ENCODE results near the gene TNRC18. TPM values are rescaled to one million over a fixed set of nuclear protein-coding genes. Genes with fewer than 3 reads are reported as not detected.
"Not testable (repeated sequence)": the region's sequence is repeated elsewhere in the genome, so short reads cannot be mapped to it uniquely, and the experiment has no call there.

The TNRC18 gene
- total and polyA plus RNA-seq, 4 donors: 2.3 to 37.1 (median 20.4) TPM

DNA sequence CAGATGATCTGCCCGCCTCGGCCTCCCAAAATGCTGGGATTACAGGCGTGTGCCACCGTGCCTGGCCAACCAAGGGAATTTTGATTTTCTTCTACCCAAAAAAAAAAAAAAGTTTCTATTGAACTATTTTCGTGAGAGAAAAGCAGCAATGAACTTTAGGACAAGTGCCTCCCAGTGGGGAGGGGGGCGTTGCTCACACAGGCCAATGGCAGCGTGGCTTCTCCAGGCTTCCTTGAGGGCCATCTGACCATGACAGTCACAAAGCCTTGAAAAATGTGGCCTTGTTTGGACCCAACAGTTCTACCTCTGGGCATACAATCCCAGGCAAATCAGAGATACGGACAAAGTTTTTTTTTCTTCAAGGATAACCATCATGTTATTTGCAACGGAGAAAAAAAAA, 56.0 kb downstream of the TNRC18 start:
- peaks cover 5 to 29% (median 22%) of the 10 kb centered on the region in 4 donors for H3K36me3 ChIP-seq (ENCODE audit: control insufficient read depth in 4 of 4, insufficient read depth in 3 of 4, low read depth in 1 of 4, low read length in 3 of 4)
- TF ChIP-seq RXRA (IDR thresholded peaks at IDR 0.05) (peak in 1 of 2 donors; percentile 28), HNF4G (IDR thresholded peaks at IDR 0.05) (no peak)
- peaks cover 0 to 3% (median 0%) of the 10 kb centered on the region in 4 donors for H3K4me1 ChIP-seq (ENCODE audit: control insufficient read depth in 4 of 4, insufficient read depth in 4 of 4, low read length in 3 of 4)
- H3K4me3 ChIP-seq (ENCODE audit: low read depth in 1 of 3, low read length in 3 of 3): no peak overlapping the region
- H3K9ac ChIP-seq (ENCODE audit: low read depth in 1 of 2, low read length in 2 of 2): no peak overlapping the region
- no peaks in the 10 kb centered on the region for H3K27me3 ChIP-seq (ENCODE audit: control insufficient read depth in 4 of 4, insufficient read depth in 4 of 4, low read length in 3 of 4)
- H3K9me3 ChIP-seq (ENCODE audit: control insufficient read depth in 4 of 4, low read length in 3 of 4): no peaks in the 10 kb centered on the region
- no peak for DNase-seq (ENCODE audit: low spot score)
- no peak overlapping the region for H3K27ac ChIP-seq (ENCODE audit: low read depth in 1 of 2, low read length in 2 of 2)
- WGBS: 70% methylated on average over 9 of the region's 9 CpGs

DNA sequence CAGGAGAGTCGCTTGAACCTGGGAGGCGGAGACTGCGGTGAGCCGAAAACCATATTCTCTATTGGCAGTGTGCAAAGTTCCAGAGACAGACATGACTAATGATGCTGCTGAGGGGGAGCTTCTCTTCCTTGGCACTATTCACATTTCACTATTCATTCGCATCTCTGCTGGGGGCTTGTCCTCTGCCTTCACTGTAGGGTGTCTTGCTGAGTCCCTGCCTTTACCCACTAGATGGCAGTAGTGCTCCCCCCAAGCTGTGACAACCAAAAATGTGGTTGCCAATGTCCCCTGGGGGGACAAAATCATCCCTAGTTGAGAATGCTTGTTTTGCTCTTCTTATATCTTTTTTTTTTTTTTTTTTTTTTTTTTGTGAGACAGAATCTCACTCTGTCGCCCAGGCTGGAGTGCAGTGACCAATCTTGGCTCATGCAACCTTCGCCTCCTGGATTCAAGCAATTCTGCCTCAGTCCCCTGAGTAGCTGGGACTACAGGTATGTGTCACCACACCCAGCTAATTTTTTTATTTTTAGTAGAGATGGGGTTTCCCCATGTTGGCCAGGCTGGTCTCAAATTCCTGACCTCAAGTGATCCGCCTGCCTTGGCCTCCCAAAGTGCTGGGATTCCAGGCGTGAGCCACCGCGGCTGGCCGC, 57.5 kb downstream of the TNRC18 start:
- peaks cover 10 to 27% (median 21%) of the 10 kb centered on the region in 4 donors for H3K36me3 ChIP-seq (ENCODE audit: control insufficient read depth in 4 of 4, insufficient read depth in 3 of 4, low read depth in 1 of 4, low read length in 3 of 4)
- peak; percentile 54 for DNase-seq (ENCODE audit: low spot score)
- not testable (repeated sequence) for H3K27ac ChIP-seq (ENCODE audit: low read depth in 1 of 2, low read length in 2 of 2); H3K27me3 ChIP-seq (ENCODE audit: control insufficient read depth in 4 of 4, insufficient read depth in 4 of 4, low read length in 3 of 4); H3K9me3 ChIP-seq (ENCODE audit: control insufficient read depth in 4 of 4, low read length in 3 of 4); H3K4me3 ChIP-seq (ENCODE audit: low read depth in 1 of 3, low read length in 3 of 3); H3K9ac ChIP-seq (ENCODE audit: low read depth in 1 of 2, low read length in 2 of 2); H3K4me1 ChIP-seq (ENCODE audit: control insufficient read depth in 4 of 4, insufficient read depth in 4 of 4, low read length in 3 of 4)
- 86% methylated on average over 12 of the region's 12 CpGs for WGBS
- TF ChIP-seq RAD21 (IDR thresholded peaks at IDR 0.05): peak; percentile 86 to 91
- TF ChIP-seq, protein P1, sequence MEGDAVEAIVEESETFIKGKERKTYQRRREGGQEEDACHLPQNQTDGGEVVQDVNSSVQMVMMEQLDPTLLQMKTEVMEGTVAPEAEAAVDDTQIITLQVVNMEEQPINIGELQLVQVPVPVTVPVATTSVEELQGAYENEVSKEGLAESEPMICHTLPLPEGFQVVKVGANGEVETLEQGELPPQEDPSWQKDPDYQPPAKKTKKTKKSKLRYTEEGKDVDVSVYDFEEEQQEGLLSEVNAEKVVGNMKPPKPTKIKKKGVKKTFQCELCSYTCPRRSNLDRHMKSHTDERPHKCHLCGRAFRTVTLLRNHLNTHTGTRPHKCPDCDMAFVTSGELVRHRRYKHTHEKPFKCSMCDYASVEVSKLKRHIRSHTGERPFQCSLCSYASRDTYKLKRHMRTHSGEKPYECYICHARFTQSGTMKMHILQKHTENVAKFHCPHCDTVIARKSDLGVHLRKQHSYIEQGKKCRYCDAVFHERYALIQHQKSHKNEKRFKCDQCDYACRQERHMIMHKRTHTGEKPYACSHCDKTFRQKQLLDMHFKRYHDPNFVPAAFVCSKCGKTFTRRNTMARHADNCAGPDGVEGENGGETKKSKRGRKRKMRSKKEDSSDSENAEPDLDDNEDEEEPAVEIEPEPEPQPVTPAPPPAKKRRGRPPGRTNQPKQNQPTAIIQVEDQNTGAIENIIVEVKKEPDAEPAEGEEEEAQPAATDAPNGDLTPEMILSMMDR (IDR thresholded peaks at IDR 0.05; ENCODE audit: low read depth, low read length, missing input control): peak; percentile 88

DNA sequence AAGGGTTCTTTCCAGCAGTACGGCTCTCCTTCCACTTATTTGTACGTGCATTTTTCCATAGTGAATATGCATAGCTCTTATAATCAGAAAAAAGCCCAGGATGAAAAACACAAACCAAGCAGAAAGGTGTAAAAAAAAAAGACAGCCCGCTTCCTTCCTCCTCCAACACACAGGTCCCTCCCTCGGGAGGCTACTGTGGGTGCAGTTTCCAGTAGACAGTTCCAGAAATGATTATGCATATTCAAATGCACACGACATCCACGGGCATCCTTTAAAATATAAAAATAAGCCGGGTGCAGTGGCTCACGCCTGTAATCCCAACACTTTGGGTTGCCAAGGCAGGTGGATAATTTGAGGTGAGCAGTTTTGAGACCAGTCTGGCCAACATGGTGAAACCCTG, 59.9 kb downstream of the TNRC18 start:
- Histone ChIP-seq H3K4me1 (ENCODE audit: control insufficient read depth in 4 of 4, insufficient read depth in 4 of 4, low read length in 3 of 4) (peaks cover 0 to 3% (median 0%) of the 10 kb centered on the region in 4 donors), H3K27ac (ENCODE audit: low read depth in 1 of 2, low read length in 2 of 2) (no peak overlapping the region), H3K36me3 (ENCODE audit: control insufficient read depth in 4 of 4, insufficient read depth in 3 of 4, low read depth in 1 of 4, low read length in 3 of 4) (peaks cover 10 to 30% (median 26%) of the 10 kb centered on the region in 4 donors), H3K9ac (ENCODE audit: low read depth in 1 of 2, low read length in 2 of 2) (no peak overlapping the region), H3K27me3 (ENCODE audit: control insufficient read depth in 4 of 4, insufficient read depth in 4 of 4, low read length in 3 of 4) (no peaks in the 10 kb centered on the region), H3K9me3 (ENCODE audit: control insufficient read depth in 4 of 4, low read length in 3 of 4) (no peaks in the 10 kb centered on the region), H3K4me3 (ENCODE audit: low read depth in 1 of 3, low read length in 3 of 3) (no peak overlapping the region)
- WGBS: 81% methylated on average over 8 of the region's 8 CpGs
- TF ChIP-seq JUND (IDR thresholded peaks at IDR 0.05): no peak
- TF ChIP-seq EGR1 (IDR thresholded peaks at IDR 0.05; ENCODE audit: low read depth in 2 of 2): no peak
- no peak for TF ChIP-seq RXRA (IDR thresholded peaks at IDR 0.05)
- no peak for TF ChIP-seq NR2F2 (IDR thresholded peaks at IDR 0.05)
- no peak for TF ChIP-seq FOXA2 (IDR thresholded peaks at IDR 0.05)
- TF ChIP-seq, protein P2, sequence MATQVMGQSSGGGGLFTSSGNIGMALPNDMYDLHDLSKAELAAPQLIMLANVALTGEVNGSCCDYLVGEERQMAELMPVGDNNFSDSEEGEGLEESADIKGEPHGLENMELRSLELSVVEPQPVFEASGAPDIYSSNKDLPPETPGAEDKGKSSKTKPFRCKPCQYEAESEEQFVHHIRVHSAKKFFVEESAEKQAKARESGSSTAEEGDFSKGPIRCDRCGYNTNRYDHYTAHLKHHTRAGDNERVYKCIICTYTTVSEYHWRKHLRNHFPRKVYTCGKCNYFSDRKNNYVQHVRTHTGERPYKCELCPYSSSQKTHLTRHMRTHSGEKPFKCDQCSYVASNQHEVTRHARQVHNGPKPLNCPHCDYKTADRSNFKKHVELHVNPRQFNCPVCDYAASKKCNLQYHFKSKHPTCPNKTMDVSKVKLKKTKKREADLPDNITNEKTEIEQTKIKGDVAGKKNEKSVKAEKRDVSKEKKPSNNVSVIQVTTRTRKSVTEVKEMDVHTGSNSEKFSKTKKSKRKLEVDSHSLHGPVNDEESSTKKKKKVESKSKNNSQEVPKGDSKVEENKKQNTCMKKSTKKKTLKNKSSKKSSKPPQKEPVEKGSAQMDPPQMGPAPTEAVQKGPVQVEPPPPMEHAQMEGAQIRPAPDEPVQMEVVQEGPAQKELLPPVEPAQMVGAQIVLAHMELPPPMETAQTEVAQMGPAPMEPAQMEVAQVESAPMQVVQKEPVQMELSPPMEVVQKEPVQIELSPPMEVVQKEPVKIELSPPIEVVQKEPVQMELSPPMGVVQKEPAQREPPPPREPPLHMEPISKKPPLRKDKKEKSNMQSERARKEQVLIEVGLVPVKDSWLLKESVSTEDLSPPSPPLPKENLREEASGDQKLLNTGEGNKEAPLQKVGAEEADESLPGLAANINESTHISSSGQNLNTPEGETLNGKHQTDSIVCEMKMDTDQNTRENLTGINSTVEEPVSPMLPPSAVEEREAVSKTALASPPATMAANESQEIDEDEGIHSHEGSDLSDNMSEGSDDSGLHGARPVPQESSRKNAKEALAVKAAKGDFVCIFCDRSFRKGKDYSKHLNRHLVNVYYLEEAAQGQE (IDR thresholded peaks at IDR 0.05): no peak
- TF ChIP-seq YY1 (IDR thresholded peaks at IDR 0.05): no peak
- TF ChIP-seq, protein P3, sequence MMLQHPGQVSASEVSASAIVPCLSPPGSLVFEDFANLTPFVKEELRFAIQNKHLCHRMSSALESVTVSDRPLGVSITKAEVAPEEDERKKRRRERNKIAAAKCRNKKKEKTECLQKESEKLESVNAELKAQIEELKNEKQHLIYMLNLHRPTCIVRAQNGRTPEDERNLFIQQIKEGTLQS (IDR thresholded peaks at IDR 0.05): no peak
- no peak for TF ChIP-seq TAF1 (conservative IDR thresholded peaks at IDR 0.05)
- TF ChIP-seq RAD21 (IDR thresholded peaks at IDR 0.05): no peak
- TF ChIP-seq HNF4A (conservative IDR thresholded peaks at IDR 0.05): no peak
- no peak for TF ChIP-seq FOXA1 (IDR thresholded peaks at IDR 0.05)
- TF ChIP-seq HNF4G (IDR thresholded peaks at IDR 0.05): no peak
- TF ChIP-seq, protein P4, sequence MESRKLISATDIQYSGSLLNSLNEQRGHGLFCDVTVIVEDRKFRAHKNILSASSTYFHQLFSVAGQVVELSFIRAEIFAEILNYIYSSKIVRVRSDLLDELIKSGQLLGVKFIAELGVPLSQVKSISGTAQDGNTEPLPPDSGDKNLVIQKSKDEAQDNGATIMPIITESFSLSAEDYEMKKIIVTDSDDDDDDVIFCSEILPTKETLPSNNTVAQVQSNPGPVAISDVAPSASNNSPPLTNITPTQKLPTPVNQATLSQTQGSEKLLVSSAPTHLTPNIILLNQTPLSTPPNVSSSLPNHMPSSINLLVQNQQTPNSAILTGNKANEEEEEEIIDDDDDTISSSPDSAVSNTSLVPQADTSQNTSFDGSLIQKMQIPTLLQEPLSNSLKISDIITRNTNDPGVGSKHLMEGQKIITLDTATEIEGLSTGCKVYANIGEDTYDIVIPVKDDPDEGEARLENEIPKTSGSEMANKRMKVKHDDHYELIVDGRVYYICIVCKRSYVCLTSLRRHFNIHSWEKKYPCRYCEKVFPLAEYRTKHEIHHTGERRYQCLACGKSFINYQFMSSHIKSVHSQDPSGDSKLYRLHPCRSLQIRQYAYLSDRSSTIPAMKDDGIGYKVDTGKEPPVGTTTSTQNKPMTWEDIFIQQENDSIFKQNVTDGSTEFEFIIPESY (IDR thresholded peaks at IDR 0.05): no peak
- no peak for TF ChIP-seq GABPA (IDR thresholded peaks at IDR 0.05 in 1 of 2, conservative IDR thresholded peaks at IDR 0.05 in 1 of 2)
- TF ChIP-seq, protein P5, sequence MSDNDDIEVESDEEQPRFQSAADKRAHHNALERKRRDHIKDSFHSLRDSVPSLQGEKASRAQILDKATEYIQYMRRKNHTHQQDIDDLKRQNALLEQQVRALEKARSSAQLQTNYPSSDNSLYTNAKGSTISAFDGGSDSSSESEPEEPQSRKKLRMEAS (IDR thresholded peaks at IDR 0.05): no peak
- no peak for TF ChIP-seq SP1 (IDR thresholded peaks at IDR 0.05)
- TF ChIP-seq, protein P1 (IDR thresholded peaks at IDR 0.05; ENCODE audit: low read depth, low read length, missing input control): no peak
- DNase-seq (ENCODE audit: low spot score): no peak

Data from liver (tissue), 9 donors.